ENCODE results near the gene SLIT2. TPM values are rescaled to one million over a fixed set of nuclear protein-coding genes. Genes with fewer than 3 reads are reported as not detected.

Gene SLIT2
- total RNA-seq, 6 experiments from 2014 or later: 0.87 to 2.5 (median 1.3) TPM

DNA sequence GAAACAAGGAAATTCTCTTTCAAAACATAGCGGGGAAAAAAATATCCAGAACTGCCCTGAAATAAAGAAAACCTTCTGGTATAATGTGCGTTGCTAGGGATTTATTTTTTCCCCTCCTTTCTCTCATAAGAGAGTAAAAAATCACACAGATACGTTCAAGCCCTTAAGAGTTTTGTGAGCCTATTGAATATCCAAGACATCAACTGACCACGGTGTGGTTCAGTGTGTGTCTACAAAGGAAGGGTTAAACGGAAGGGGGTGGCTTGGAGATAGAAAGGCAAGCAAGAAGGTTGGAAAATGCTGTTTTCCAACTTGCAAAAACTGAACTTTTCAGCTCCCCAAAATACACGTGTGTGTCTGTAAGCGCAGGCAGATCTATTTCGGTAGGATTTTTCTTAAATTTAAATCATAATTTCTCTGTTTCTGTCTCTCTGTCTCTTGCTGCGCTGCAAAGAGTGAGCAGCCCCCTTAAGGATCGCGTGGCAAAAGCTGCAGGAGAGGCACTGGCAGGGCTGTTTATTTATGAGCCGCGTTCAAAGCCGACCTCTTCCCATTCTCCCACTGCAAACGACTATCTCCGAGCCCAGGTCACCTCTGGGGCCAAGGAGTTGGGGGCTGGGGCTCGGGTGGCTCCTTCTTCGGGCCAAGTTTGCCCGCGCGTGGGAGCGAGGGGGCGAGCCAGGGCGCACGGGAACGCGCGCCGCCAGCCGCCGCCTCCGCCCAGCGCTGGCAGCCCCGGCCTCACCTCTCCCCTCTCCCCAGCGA lies 492 bp upstream of the SLIT2 start:
- no peak for TF ChIP-seq POLR2A (IDR thresholded peaks at IDR 0.05)
- TF ChIP-seq, protein P1, sequence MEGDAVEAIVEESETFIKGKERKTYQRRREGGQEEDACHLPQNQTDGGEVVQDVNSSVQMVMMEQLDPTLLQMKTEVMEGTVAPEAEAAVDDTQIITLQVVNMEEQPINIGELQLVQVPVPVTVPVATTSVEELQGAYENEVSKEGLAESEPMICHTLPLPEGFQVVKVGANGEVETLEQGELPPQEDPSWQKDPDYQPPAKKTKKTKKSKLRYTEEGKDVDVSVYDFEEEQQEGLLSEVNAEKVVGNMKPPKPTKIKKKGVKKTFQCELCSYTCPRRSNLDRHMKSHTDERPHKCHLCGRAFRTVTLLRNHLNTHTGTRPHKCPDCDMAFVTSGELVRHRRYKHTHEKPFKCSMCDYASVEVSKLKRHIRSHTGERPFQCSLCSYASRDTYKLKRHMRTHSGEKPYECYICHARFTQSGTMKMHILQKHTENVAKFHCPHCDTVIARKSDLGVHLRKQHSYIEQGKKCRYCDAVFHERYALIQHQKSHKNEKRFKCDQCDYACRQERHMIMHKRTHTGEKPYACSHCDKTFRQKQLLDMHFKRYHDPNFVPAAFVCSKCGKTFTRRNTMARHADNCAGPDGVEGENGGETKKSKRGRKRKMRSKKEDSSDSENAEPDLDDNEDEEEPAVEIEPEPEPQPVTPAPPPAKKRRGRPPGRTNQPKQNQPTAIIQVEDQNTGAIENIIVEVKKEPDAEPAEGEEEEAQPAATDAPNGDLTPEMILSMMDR (IDR thresholded peaks at IDR 0.05): no peak
- intact Hi-C loops (cut with DNase I): no loop called here
- Histone ChIP-seq H3K27me3 (peaks cover 0 to 7% of the 10 kb centered on the region in 2 donors), H3K9me3 (no peaks in the 10 kb centered on the region), H3K27ac (no peak overlapping the region), H3K36me3 (no peaks in the 10 kb centered on the region), H3K4me1 (peaks cover 0 to 18% (median 4%) of the 10 kb centered on the region in 4 donors), H3K4me3 (peak overlapping the region; percentile 42 to 64 (median 56))
- no peak for DNase-seq
- no peak for ATAC-seq
- WGBS (ENCODE audit: insufficient coverage, low coverage, low lambda C conversion rate, missing lambda C conversion rate): 7% methylated on average over 16 of the region's 35 CpGs

DNA sequence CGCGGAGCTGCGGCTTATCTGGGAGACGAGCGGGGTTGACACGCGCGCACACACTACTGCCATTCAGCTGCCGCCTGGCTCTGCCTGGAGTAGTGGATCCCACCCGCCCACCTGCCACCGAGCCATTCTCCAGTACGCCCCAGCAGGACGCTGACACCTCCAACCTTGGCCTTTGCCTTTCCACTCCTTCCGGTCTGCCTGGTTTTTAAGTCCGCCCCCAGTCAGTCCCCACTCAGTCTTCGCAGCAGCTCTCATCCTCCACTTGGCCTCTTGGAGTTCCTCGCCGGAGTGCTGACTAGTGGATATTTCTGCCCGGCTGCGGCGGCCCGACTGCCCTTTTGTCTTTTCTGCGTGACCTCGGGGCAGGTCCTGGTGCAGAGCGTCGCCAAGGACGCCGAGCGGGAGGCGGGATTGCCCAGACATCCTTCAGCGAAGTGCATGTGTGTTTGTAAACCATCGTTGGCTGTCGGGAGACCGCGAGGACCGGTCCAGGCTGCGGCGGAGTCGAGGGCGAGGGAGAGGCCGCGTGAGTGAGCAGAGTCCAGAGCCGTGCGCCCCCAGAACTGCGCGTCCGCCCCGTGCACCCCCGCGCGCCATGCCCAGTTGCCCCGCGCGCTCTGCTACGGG lies 1.1 kb downstream of the SLIT2 start:
- H3K4me3 ChIP-seq: peak overlapping the region; percentile 42 to 64 (median 56)
- WGBS (ENCODE audit: insufficient coverage, low coverage, low lambda C conversion rate, missing lambda C conversion rate): under 1% methylated on average over 12 of the region's 55 CpGs
- no peak overlapping the region for H3K27ac ChIP-seq
- no peaks in the 10 kb centered on the region for H3K36me3 ChIP-seq
- no peak for TF ChIP-seq POLR2A (IDR thresholded peaks at IDR 0.05)
- TF ChIP-seq, protein P1 (IDR thresholded peaks at IDR 0.05): no peak
- DNase-seq: peak; percentile 20 to 52 (median 43)
- peaks cover 0 to 18% (median 4%) of the 10 kb centered on the region in 4 donors for H3K4me1 ChIP-seq
- H3K27me3 ChIP-seq: peaks cover 0 to 7% of the 10 kb centered on the region in 2 donors
- intact Hi-C loops (cut with DNase I): no loop called here
- peak in 2 of 4 donors; percentile 1 to 4 for ATAC-seq
- no peaks in the 10 kb centered on the region for H3K9me3 ChIP-seq

DNA sequence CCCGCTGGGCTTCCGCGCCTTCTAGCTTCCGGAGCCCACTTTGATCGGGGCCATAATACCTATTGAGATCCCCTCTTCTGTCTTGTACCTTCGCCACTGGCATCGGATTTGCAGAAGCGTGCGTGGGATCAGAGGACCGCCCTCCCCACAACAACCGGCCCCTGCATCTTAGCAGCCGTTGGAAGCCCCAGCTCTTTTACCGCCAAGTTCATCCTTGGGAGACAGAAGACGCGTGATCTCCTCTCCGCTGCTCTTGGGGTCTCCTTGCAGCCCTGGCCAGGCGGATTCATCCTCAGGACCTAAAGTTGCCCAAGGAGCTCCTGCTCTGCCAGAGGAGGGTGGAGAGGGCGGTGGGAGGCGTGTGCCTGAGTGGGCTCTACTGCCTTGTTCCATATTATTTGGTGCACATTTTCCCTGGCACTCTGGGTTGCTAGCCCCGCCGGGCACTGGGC lies 1.6 kb downstream of the SLIT2 start:
- no peak overlapping the region for H3K27ac ChIP-seq
- 8% methylated on average over 17 of the region's 21 CpGs for WGBS (ENCODE audit: insufficient coverage, low coverage, low lambda C conversion rate, missing lambda C conversion rate)
- H3K27me3 ChIP-seq: peaks cover 0 to 7% of the 10 kb centered on the region in 2 donors
- H3K9me3 ChIP-seq: no peaks in the 10 kb centered on the region
- no peak for TF ChIP-seq POLR2A (IDR thresholded peaks at IDR 0.05)
- TF ChIP-seq, protein P1 (IDR thresholded peaks at IDR 0.05): no peak
- peak overlapping the region; percentile 3 to 64 (median 56) for H3K4me3 ChIP-seq
- no peak for ATAC-seq
- no peak for DNase-seq
- intact Hi-C loops (cut with DNase I): no loop called here
- H3K4me1 ChIP-seq: peaks cover 0 to 18% (median 4%) of the 10 kb centered on the region in 4 donors
- no peaks in the 10 kb centered on the region for H3K36me3 ChIP-seq

DNA sequence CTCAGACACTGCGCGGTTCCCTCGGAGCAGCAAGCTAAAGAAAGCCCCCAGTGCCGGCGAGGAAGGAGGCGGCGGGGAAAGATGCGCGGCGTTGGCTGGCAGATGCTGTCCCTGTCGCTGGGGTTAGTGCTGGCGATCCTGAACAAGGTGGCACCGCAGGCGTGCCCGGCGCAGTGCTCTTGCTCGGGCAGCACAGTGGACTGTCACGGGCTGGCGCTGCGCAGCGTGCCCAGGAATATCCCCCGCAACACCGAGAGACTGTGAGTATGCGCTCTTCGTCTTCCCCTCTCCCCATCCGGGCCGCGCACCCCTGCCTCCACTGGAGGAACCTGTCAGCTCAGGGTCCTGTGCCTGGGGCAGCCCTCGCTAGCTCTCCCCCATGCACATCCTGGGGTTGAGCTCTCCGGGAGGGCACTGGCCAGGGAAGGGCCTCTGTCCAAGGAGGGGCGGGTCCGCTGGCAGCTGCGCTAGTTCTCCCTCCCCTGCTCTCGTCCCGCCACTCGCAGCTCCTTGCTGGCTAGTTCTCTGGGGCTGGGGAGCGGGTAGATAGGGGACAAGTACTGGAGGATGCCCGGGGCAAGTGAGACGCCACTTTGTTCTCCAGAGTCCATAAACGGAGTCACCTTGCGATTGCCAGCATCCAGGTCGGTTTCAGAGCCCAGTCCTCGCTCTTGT lies 2.2 kb downstream of the SLIT2 start:
- Histone ChIP-seq H3K9me3 (no peaks in the 10 kb centered on the region), H3K36me3 (no peaks in the 10 kb centered on the region), H3K4me3 (peak overlapping the region; percentile 3 to 64 (median 27)), H3K27ac (no peak overlapping the region), H3K27me3 (peaks cover 0 to 7% of the 10 kb centered on the region in 2 donors), H3K4me1 (peaks cover 0 to 18% (median 4%) of the 10 kb centered on the region in 4 donors)
- intact Hi-C loops (cut with DNase I): no loop called here
- ATAC-seq (no peak), DNase-seq (peak; percentile 17 to 49 (median 40))
- 7% methylated on average over 30 of the region's 43 CpGs for WGBS (ENCODE audit: insufficient coverage, low coverage, low lambda C conversion rate, missing lambda C conversion rate)
- TF ChIP-seq, protein P1 (IDR thresholded peaks at IDR 0.05): no peak
- TF ChIP-seq POLR2A (IDR thresholded peaks at IDR 0.05): no peak
